GM19452 (cell line): Measurements from ENCODE around the gene GTPBP1.

Experiments used
- ATAC-seq: cut with Tn5 transposase; IDR thresholded peaks from one replicate; pipeline ENCODE4 v1.9.1; 2021; ENCODE audit not compliant: unreplicated experiment

The GTPBP1 gene

GRCh38 chr22:38705235-38706100 lies at the start of gene GTPBP1:
GTPBP1 (plus strand) TSS chr22:38705944; CDS start chr22:38705956, 12 bp downstream.
- peak; percentile 72 for ATAC-seq

GRCh38 chr22:38656256-38657044 lies 49.3 kb upstream of the GTPBP1 start, which contains the start of the genes CBY1 and FAM227A:
CBY1 (plus strand) TSS chr22:38656638; CDS start chr22:38668055, 11,417 bp downstream.
FAM227A (minus strand) TSS chr22:38656392; CDS start chr22:38650168, 6,224 bp downstream.
- ATAC-seq, result peak; percentile 69

- ATAC-seq, result no peak
Measured at GRCh38 chr22:38657045-38657909, 48.5 kb upstream of the GTPBP1 start.

- no peak for ATAC-seq
Measured at GRCh38 chr22:38674888-38675287, 30.9 kb upstream of the GTPBP1 start.

DNA sequence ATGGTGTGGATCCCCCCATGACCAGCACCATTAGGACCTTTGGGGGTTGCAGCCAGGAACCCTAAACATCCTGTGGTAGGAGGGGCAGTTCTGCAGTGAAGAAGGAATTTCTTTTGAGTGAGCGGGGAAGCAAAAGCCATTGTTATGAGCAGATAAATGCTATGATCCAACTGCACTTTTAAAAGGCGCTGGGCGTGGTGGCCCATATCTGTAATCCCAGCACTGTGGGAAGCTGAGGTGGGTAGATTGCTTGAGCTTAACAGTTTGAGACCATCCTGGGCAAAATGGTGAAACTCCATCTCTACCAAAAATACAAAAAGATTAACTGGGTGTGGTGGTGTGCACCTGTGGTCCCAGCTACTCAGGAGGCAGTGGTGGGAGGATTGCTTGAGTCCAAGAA lies 29.9 kb upstream of the GTPBP1 start:
- ATAC-seq, result no peak

DNA sequence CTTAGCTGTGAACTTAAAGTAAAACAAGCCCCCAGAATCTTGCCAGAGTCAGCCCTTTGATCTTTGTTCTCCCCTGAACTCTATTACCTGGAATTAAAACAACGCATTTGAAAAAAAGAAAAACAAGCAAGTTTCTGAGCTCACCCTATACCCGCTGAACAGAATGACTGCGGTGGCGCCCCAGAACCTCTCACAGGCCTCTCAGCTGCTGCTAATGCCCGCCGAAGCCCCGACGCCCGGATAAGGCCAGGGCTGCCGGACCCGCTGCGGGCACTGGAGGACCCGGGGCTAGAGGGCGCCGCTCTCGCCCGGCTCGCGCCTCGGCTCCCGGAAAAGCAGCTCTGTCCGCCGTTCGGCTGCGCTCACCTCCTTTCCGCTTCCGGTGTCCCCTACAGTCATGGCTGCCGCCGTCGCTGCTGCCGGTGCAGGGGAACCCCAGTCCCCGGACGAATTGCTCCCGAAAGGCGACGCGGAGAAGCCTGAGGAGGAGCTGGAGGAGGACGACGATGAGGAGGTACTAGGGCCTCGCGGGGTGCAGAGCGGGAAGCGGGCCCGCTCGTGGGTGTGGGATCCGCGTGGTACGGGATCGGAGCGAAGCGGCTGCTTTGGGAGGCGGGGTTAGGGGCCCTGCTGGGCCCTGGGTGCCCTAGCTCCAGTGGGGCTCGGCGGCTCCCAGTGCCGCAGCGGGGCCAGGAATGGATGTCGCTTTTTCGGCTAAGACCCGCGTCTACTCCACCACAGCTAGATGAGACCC lies 24.0 kb upstream of the GTPBP1 start, which contains the start of gene TOMM22:
TOMM22 (plus strand) TSS at position 376 of the 754 bp plus-strand sequence; CDS start at position 398, 22 bp downstream.
- ATAC-seq, result peak; percentile 93

DNA sequence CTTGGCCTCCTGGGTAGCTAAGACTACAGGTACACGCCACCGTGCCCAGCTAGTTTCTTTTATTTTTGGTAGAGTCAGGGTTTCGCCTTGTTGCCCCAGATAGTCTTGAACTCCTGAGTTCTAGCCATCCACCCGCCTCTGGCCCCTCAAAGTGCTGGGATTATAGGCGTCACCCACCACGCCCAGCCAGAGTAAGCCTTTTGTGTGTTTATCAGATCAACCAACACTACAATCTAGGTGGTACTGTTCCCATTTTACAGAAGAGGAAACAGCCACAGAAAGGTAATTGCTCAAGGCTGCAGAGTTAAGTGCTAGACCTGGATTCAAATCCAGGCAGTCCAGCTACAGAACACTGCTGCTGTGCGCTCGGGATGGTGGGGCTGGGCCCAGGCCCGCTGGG lies 20.8 kb upstream of the GTPBP1 start:
- no peak for ATAC-seq

DNA sequence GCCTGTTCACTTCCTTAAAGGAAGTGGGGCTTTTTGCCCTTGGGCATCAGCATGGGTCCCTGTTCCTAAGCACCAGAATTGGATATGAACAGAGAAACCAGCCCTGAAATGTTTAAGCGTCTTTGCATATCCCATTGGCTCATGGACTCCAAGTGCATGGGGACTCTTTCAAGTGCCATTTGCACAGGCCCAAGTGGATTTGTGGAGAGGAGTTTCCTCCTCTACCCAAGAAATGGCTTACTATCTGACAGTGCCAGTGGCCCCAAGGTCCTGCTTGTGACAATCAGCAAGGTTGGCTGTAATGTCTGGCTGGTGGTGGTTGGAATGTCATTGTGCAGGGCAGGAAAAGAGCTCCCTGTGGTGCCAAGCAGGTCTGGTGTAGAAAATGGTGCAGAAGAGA lies 20.0 kb upstream of the GTPBP1 start:
- ATAC-seq, result no peak

DNA sequence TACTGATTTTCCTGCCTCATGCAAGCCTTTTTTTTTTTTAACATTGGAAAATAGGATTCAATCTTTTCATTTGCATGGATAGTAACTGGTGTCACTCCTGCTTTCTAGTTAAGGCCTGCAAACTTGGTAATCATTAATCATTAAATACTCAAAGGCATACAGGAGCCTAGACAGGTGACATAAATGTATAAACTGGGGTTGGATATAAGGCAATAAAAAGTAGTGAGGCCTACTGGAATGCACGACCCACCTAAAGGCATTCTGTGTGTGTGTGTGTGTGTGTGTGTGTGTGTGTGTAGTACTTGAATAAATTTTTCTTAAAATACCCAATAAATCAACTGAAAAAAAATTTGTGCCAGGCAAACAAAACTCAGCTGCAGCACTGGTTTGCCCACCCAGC lies 16.1 kb upstream of the GTPBP1 start:
- no peak for ATAC-seq

- no peak for ATAC-seq
Measured at GRCh38 chr22:38694049-38694448, 11.7 kb upstream of the GTPBP1 start.

DNA sequence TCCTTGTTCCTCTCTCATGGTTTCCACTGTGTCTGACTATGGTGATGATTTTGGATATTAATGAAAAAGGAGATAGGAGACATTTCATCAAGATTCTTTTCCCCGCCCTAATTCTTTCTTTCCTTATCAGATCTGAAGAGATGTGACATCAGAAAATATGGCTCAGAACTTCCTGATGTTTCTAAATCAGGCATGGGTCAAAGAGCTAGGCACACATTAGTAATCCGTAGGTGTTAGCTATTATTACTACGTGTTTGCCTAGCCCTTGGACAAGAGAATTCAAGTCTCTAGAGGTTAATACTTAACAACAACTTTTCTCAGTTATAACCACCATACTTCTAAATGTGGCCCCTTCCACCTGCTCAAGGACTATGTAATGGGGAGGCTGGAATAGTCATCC lies 10.8 kb upstream of the GTPBP1 start:
- ATAC-seq, result no peak

DNA sequence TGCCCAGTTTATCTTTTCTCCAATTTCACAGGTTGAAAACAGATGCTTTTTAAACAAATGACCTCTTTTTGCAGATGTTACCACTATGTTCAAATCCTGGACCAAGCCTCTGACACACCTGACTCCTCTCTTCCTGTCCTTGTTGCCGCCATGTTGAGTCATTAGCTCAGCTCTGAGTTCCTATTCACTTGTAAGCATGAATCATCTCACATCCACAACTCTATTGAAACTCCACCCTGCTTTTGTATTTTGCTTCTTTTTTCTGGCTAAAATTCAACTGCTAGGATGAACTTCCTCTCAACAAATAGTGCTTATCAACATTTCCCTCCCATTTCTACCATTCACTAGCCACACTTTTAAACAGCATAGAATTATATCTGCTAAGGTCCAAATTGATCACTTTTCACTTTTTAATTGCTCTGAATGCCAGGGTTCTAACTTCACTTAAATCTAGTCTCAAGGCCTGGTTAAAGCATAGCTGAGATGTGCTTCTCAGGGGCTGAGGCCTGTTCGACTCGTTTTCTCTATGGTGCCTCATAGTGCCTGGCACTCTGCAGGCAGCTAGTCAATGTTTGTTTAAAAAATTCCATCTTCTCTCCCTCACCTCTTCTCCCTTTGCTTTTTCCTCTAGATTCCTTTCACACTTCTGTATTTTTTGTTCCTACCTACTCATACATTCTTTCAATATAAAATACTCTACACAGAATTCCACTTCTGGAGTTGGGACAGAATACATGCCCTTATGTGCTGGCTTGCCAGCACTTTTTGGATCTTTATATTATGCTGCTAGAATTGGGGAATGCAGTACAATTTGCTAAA lies 8.9 kb upstream of the GTPBP1 start:
- no peak for ATAC-seq

GRCh38 chr22:38697425-38698089 lies 8.2 kb upstream of the GTPBP1 start:
- ATAC-seq, result no peak

GRCh38 chr22:38698407-38699094 lies 7.2 kb upstream of the GTPBP1 start:
- no peak for ATAC-seq

- no peak for ATAC-seq
Measured at GRCh38 chr22:38699143-38699542, 6.6 kb upstream of the GTPBP1 start.

DNA sequence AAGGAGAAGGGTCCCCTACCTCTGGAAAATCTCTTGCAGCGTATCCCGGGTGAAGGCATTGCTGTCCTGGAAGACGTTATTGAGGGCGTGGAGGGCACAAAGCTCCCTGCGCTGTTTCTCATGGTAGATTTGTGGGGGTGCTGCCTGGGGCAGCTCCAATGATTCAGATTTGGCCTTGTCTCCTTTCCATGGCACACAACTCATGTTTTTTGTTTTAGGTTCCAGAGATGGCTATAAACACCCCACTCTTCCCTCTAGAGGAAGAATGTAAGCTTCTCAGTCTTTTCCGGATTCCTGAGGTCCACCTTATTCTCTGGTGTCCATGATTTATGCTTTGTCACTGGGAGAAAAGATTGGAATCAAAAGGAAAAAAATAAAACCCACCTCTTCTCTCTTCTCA lies 6.0 kb upstream of the GTPBP1 start:
- no peak for ATAC-seq

DNA sequence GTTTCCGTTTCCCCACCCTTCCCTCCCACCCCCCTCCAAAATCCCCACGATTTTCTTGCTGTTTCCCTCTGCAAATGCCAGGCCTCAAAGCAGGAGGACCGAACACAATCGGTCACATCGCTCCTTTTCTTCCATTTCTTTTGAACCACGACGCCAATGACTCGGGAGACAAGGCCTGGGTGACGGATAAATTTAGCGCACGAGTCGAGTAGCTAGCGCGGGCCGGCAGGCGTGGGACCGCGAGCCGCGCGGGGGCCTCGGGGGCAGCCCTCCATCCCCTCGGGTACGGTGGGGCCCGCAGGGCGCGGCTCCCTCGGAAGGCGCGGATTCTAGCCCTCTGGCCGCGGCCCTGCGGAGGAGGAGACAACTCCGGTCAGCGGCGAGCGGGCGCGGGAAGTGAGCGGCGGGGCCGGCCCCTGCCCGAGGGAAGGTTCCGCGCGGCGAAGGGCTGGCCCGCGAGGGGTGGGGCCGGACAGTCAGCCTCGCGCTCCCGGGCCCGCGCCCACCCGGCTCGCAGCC lies 5.4 kb upstream of the GTPBP1 start:
- ATAC-seq, result peak; percentile 8
